Gastrocnemius medialis (tissue), 4 donors: Measurements from ENCODE around the gene SCGB1A1.

Source experiments
- CTCF ChIP-seq, 5 experiments: fragments of 450-650 bp in 3 of 5; fragments of 200-600 bp in 2 of 5; sonication (generic) in 2 of 5; IDR thresholded peaks in 4 of 5; conservative IDR thresholded peaks in 1 of 5; 1 replicate in 4 of 5; 2 replicates in 1 of 5; pipeline ENCODE4 v1.5.1; 2016 to 2019; ENCODE audit warnings: antibody characterized with exemption in 5 of 5, mild to moderate bottlenecking in 3 of 5, moderate library complexity in 3 of 5
- POLR2A ChIP-seq, 2 donors: fragments of 450-650 bp; IDR thresholded peaks; one replicate each; pipeline ENCODE4 v1.6.1; 2017; ENCODE audit warnings: antibody characterized with exemption in 2 of 2, mild to moderate bottlenecking in 2 of 2, moderate library complexity in 2 of 2

GRCh38 chr11:62387381-62387780 is 31.5 kb upstream of the SCGB1A1 start:
- TF ChIP-seq POLR2A (IDR thresholded peaks at IDR 0.05) (no peak), CTCF (IDR thresholded peaks at IDR 0.05 in 4 of 5, conservative IDR thresholded peaks at IDR 0.05 in 1 of 5) (no peak)
